Calu3 (cell line): ENCODE measurements around the gene JMJD7. TPM values are rescaled to one million over a fixed set of nuclear protein-coding genes. Genes with fewer than 3 reads are reported as not detected.

Experiments
- BruUV-seq: library from RNA; stranded (reverse); fragments of 400-500 nt; replicated peaks from 2 replicates; lab custom pipeline; 2021; lab: Mats Ljungman, UMichigan
- CTCF ChIA-PET: fragments of 300-600 bp; sonication (Branson Sonifier 250); formaldehyde crosslinking; loops from one replicate; lab custom pipeline; 2022; ENCODE audit warnings: antibody characterized with exemption; lab: Charles Lee
- DNase-seq: peaks from one replicate; pipeline ENCODE4 v3.0.0; 2022
- H3K27ac Mint-ChIP-seq: one replicate; pipeline ENCODE4 v1.8.0; 2022; ENCODE audit warnings: mixed read lengths; ENCODE audit not compliant: unreplicated experiment
- H3K27me3 Mint-ChIP-seq: one replicate; pipeline ENCODE4 v1.8.0; 2022; ENCODE audit warnings: mixed read lengths; ENCODE audit not compliant: unreplicated experiment
- H3K36me3 Mint-ChIP-seq: one replicate; pipeline ENCODE4 v1.8.0; 2022; ENCODE audit warnings: mild to moderate bottlenecking, moderate library complexity, mixed read lengths; ENCODE audit not compliant: insufficient read depth, unreplicated experiment
- H3K4me1 Mint-ChIP-seq: one replicate; pipeline ENCODE4 v1.8.0; 2022; ENCODE audit warnings: mild to moderate bottlenecking, low read depth, mixed read lengths; ENCODE audit not compliant: unreplicated experiment
- H3K4me3 Mint-ChIP-seq: one replicate; pipeline ENCODE4 v1.8.0; 2022; ENCODE audit warnings: mild to moderate bottlenecking, low read depth, moderate library complexity, mixed read lengths; ENCODE audit not compliant: unreplicated experiment
- H3K9me3 Mint-ChIP-seq: one replicate; pipeline ENCODE4 v1.8.0; 2022; ENCODE audit warnings: low read depth, mixed read lengths; ENCODE audit not compliant: unreplicated experiment
- CTCF ChIP-seq: fragments of 200-600 bp; IDR thresholded peaks from one replicate; pipeline ENCODE4 v1.8.0; 2022; ENCODE audit warnings: antibody characterized with exemption; ENCODE audit not compliant: unreplicated experiment
- intact Hi-C: fragments of 100-400 bp; cut with micrococcal nuclease; formaldehyde crosslinking; loops from one replicate; pipeline ENCODE4 v1.10.0; 2022; ENCODE audit not compliant: unreplicated experiment
- total RNA-seq: library from RNA; stranded (reverse); gene quantifications from 2 replicates; pipeline ENCODE4 v1.2.3, GENCODE V29; 2022

The JMJD7 gene
- total RNA-seq, 1 experiment from 2014 or later, result 9.4 TPM

- DNase-seq, result no peak
- CTCF ChIA-PET, result no interaction called here
- no peak for TF ChIP-seq CTCF
- Mint-ChIP-seq H3K4me1 (no peaks in the 10 kb centered on the region), H3K27ac (no peak overlapping the region), H3K36me3 (peaks cover 6% of the 10 kb centered on the region), H3K27me3 (no peaks in the 10 kb centered on the region), H3K9me3 (no peaks in the 10 kb centered on the region), H3K4me3 (no peak overlapping the region)
- intact Hi-C loops, result no loop called here
- BruUV-seq, result no TSS peak
These were observed 14.3 kb downstream of the JMJD7 start for GRCh38 chr15:41842229-41842628.

- DNase-seq, result no peak
- Mint-ChIP-seq H3K4me1 (no peaks in the 10 kb centered on the region), H3K9me3 (no peaks in the 10 kb centered on the region), H3K27ac (no peak overlapping the region), H3K36me3 (peaks cover 1% of the 10 kb centered on the region), H3K4me3 (no peak overlapping the region), H3K27me3 (no peaks in the 10 kb centered on the region)
- no TSS peak for BruUV-seq
- no peak for TF ChIP-seq CTCF
- CTCF ChIA-PET, result no interaction called here
- intact Hi-C loops, result no loop called here
These were observed 15.7 kb downstream of the JMJD7 start for GRCh38 chr15:41843571-41843970.

DNA sequence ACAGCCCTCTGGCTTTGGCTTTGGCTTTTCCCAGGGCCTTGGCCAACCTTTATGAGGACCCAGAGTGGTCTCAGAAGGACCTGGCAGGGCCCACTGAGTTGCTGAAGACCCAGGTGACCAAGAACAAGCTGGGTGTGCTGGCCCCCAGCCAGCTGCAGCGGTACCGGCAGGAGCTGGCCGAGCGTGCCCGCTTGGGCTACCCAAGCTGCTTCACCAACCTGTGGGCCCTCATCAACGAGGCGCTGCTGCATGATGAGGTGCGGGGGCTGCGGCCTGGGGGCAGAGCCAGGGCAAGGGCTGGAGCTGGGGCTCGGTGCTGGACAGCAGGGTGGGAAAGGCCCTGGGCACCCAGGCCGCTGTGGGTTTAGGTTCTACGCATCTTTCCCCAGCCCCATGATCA lies 16.9 kb downstream of the JMJD7 start:
- TF ChIP-seq CTCF, result no peak
- DNase-seq, result no peak
- CTCF ChIA-PET, result interaction anchor here (0.6 kb wide), 1 partner anchor 31 kb away, joined by 3 read pairs; no protein-coding TSS in a partner anchor
- H3K4me3 Mint-ChIP-seq, result no peak overlapping the region
- BruUV-seq, result no TSS peak
- intact Hi-C loops, result no loop called here
- no peak overlapping the region for H3K27ac Mint-ChIP-seq
- H3K4me1 Mint-ChIP-seq, result no peaks in the 10 kb centered on the region
- H3K9me3 Mint-ChIP-seq, result no peaks in the 10 kb centered on the region
- H3K36me3 Mint-ChIP-seq, result no peaks in the 10 kb centered on the region
- H3K27me3 Mint-ChIP-seq, result no peaks in the 10 kb centered on the region

DNA sequence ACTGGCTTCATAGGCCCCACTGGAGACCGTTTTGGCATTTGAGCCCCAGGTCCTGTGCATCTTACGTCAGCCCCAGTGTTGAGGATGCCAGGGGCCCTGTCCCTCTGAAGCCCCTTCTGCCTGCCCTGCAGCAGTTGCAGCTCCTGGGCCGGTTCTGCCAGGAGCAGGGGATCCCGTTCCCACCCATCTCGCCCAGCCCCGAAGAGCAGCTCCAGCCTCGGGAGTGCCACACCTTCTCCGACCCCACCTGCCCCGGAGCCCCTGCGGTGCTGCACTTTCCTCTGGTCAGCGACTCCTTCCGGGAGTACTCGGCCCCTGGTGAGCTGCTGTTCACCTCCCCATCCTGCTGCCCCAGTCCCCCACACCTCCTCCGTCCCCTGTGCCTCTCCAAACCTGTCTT lies 19.3 kb downstream of the JMJD7 start:
- CTCF ChIA-PET, result no interaction called here
- Mint-ChIP-seq H3K27ac (no peak overlapping the region), H3K4me1 (no peaks in the 10 kb centered on the region), H3K4me3 (no peak overlapping the region), H3K27me3 (no peaks in the 10 kb centered on the region), H3K36me3 (no peaks in the 10 kb centered on the region), H3K9me3 (no peaks in the 10 kb centered on the region)
- intact Hi-C loops, result no loop called here
- BruUV-seq, result no TSS peak
- no peak for DNase-seq
- TF ChIP-seq CTCF, result no peak
